Epithelial cell of esophagus (primary cell): ENCODE data around the gene THAP9.
A peak's percentile ranks its signal among the peaks of the same experiment; 100 is the strongest.
"Not testable (repeated sequence)": the region's sequence is repeated elsewhere in the genome, so short reads cannot be mapped to it uniquely, and the experiment has no call there.

Source experiments
- DNase-seq: peaks from one replicate; pipeline ENCODE4 v3.0.0; 2010; ENCODE audit warnings: low read depth
- H3K4me3 ChIP-seq: 2 replicates; pipeline ENCODE4 v1.5.1; 2011; ENCODE audit warnings: mild to moderate bottlenecking, low read length, control low read depth
- TF ChIP-seq, protein P1 (sequence below): IDR thresholded peaks from 2 replicates; pipeline ENCODE4 v1.5.1; 2011; ENCODE audit warnings: low read depth, mild to moderate bottlenecking, low read length, control low read depth, inconsistent platforms; ENCODE audit not compliant: insufficient read depth; ENCODE audit errors: missing control alignments

The THAP9 gene

GRCh38 chr4:82865592-82865991 is 34.9 kb upstream of the THAP9 start:
- H3K4me3 ChIP-seq: no peak overlapping the region
- TF ChIP-seq, protein P1, sequence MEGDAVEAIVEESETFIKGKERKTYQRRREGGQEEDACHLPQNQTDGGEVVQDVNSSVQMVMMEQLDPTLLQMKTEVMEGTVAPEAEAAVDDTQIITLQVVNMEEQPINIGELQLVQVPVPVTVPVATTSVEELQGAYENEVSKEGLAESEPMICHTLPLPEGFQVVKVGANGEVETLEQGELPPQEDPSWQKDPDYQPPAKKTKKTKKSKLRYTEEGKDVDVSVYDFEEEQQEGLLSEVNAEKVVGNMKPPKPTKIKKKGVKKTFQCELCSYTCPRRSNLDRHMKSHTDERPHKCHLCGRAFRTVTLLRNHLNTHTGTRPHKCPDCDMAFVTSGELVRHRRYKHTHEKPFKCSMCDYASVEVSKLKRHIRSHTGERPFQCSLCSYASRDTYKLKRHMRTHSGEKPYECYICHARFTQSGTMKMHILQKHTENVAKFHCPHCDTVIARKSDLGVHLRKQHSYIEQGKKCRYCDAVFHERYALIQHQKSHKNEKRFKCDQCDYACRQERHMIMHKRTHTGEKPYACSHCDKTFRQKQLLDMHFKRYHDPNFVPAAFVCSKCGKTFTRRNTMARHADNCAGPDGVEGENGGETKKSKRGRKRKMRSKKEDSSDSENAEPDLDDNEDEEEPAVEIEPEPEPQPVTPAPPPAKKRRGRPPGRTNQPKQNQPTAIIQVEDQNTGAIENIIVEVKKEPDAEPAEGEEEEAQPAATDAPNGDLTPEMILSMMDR: no peak
- peak; percentile 96 for DNase-seq

- DNase-seq: peak; percentile 52
- H3K4me3 ChIP-seq: not testable (repeated sequence)
Measured at GRCh38 chr4:82866033-82866432, 34.5 kb upstream of the THAP9 start.

DNA sequence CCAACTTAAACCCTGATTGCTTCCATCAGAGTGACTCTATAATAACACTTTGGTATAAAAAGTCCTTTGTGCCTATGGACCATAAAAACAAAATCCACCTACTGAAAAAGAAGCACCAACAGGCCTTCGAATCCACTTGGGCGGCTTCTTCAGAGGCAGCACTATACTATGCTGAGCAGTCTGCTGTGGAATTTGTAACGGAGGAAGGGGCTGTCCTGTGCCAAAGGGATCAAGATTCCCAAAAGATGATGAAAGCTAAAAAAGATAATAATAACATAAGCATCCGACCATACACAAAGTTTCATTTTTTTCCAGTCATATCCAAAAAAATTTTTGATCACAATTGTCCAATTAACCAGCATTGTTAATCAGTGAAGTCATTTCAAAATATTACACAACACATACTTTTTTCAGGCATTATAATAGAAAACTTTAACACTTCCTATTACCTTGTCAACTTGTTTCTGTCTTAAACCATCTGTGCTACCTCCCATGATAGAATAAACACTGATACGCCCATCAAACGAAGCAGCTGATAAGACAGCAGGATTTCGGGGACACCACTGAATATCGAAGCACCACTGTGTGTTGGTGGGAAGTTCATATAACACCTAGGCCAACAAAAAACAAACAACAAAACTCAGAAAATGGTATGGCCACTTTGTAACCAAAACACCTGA is 33.7 kb upstream of the THAP9 start:
- TF ChIP-seq, protein P1: no peak
- no peak for DNase-seq
- no peak overlapping the region for H3K4me3 ChIP-seq

GRCh38 chr4:82868572-82868971 is 32.0 kb upstream of the THAP9 start:
- TF ChIP-seq, protein P1: no peak
- DNase-seq: no peak
- no peak overlapping the region for H3K4me3 ChIP-seq

DNA sequence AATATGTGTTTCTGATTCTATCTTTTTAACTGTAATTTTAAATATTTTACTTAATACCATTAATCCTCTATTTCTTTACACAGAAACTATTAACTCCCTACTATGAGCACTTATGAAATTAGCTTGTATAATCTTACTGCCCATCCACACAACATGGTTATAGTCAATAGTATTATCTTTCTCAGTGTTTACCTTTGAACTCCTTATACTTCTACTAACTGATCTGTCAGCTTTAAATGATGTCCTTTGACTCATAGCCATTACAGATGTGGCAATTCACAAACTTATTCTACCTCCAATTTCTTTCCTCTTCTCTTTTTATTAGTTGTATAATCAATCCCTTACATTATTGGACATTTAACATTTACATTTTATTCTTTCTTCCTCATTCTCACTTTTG is 15.1 kb upstream of the THAP9 start:
- TF ChIP-seq, protein P1: no peak
- H3K4me3 ChIP-seq: no peak overlapping the region
- DNase-seq: peak; percentile 36

DNA sequence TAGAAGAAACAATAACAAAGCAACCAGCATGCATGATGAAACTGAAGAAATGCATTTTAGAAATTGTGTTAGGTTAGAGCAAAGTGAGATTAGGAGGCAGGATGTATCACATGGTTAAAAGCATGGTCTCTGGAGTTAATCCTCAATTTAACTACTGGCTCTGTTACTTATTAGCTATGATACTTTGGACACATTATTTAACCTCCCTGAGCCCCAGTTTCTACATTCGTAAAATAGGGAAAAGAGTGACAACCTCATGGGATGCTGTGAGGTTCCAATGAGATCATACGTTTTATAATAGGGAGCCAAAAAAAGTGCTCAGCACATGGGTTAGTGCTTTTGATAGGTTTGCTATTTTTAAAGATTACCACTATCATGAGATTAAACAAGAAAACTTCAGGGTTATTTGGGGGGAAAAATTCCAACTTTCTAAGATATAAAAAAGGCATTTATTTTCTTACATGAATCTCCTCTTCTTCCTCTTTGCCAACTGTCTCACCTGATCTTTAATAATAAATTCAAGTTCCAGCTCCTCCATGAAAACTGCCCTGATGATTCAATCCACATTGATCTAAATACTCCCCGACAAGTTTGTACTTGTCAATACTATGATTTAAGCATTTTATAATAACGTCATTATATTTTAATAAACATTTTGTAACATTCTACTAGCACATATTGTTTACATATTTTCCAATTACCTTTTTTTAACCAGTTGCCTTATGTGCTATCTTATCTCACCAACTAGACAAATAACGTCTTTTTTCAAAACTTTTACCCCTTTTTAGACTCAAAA is 14.2 kb upstream of the THAP9 start:
- TF ChIP-seq, protein P1: no peak

DNA sequence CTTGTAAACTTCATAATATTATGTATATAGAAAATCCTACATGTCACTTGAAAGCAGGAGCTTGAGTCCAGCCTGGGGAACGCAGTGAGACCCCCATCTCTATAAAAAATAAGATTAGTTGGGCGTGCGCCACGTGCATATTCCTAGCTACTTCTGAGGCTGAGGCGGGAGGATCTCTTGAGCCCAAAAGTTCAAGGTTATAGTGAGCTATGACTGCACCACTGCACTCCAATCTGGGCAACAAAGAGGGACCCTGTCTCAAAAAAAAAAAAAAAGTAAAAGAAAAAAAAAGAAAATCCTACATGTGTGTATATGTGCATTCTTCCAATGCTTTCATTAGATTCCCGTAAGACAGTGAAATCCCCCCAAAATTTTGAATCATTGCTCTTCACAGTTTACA is 11.2 kb upstream of the THAP9 start:
- H3K4me3 ChIP-seq: peak overlapping the region; percentile 66
- TF ChIP-seq, protein P1: no peak
- DNase-seq: no peak

More for the DNA sequence above, 14.2 kb upstream of the THAP9 start:
- DNase-seq: peak; percentile 85
- peak overlapping the region; percentile 14 for H3K4me3 ChIP-seq
